GM12873 (cell line): Measurements from ENCODE around the gene OTOR.

Experiments
- TF ChIP-seq, protein P1 (sequence below): IDR thresholded peaks from 2 replicates; pipeline ENCODE4 v1.5.1; 2012; ENCODE audit warnings: low read depth, mild to moderate bottlenecking, moderate library complexity, low read length, control low read depth; ENCODE audit not compliant: insufficient read depth; ENCODE audit errors: missing control alignments

Gene OTOR

DNA sequence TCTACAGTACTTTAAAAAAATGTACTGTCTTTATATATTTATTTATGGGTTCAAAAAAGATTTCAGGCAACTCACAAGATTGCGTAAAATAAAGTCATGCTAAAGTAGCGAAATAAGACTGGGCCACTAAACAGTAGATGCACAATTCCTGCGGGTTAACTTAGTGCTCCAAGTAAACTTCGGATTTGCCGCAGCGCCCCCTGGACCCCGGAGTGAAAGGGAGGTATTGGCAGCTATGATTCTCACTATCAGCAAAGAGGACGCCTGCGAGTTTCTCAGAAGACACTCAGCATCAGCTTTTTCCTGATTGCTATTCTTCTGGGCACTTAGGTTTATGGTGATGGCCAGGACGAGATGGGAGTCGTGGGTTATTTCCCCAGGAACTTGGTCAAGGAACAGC, 1.4 kb downstream of the OTOR start:
- TF ChIP-seq, protein P1, sequence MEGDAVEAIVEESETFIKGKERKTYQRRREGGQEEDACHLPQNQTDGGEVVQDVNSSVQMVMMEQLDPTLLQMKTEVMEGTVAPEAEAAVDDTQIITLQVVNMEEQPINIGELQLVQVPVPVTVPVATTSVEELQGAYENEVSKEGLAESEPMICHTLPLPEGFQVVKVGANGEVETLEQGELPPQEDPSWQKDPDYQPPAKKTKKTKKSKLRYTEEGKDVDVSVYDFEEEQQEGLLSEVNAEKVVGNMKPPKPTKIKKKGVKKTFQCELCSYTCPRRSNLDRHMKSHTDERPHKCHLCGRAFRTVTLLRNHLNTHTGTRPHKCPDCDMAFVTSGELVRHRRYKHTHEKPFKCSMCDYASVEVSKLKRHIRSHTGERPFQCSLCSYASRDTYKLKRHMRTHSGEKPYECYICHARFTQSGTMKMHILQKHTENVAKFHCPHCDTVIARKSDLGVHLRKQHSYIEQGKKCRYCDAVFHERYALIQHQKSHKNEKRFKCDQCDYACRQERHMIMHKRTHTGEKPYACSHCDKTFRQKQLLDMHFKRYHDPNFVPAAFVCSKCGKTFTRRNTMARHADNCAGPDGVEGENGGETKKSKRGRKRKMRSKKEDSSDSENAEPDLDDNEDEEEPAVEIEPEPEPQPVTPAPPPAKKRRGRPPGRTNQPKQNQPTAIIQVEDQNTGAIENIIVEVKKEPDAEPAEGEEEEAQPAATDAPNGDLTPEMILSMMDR = no peak

DNA sequence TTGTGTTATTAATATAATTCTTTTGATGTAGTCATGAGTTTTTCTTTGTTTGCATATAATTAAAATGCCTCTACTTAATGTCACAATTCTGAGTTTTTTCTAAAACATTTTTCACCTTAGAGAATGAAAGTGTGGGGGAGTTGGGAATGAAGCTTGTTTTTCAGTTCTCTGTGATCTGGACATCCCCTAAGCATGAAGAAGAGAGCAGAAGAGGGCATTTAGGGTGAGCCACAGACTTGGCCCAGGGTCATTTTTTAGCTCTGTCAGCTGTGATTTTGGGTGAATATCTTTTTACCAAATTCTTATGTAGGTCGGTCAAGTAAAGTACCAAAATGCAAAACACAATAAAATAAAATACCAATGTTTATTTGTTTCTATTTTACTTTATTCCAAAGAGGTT, 3.9 kb downstream of the OTOR start:
- TF ChIP-seq, protein P1 = no peak

DNA sequence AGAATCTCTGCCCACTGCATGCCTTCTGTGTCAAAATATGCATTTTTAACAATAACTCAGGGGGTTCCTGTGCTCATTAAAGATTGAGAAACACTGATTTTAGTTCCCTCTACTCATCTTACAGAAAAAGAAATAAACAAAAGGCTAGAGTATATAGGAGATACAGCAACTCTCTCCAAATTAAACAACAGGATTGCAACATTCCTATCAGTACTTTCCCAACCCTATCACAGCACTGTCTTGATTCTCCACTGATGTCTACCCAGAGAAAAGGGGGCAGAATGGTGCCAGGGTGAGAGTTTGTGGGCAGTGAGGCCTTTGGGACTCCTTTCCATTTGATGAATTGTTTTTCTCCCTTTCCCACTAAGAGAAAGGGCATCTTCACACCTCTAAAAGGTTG, 4.7 kb downstream of the OTOR start:
- TF ChIP-seq, protein P1 = no peak

GRCh38 chr20:16758454-16759180, 10.5 kb downstream of the OTOR start:
- TF ChIP-seq, protein P1 = no peak

GRCh38 chr20:16759181-16759563, 11.0 kb downstream of the OTOR start:
- TF ChIP-seq, protein P1 = no peak

- TF ChIP-seq, protein P1 = no peak
These were observed 12.5 kb downstream of the OTOR start for GRCh38 chr20:16760431-16761304.

DNA sequence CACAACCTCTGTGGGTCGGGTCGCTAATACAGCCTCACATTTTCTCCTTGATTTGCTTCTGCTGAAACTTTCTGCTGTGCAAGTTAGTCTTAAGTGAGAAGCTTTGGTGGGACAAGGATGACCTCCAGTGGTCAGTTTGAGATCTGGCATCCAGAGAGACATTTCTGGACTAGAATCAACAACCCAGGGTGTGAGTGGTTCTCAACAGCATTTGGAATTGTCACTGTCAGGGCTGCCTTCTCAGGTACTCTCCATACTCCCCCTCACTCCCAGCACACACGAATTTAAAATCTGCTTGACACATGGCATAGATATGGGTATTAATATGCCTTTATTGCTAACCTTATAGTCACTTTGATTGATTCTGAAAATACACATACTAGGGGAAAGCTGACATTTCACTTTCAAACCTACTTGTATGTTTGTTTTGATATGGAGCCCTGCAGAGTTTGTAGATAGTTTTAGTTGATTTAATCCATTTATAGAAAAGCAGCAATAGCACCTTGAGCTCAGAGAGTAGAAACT, 13.2 kb downstream of the OTOR start:
- TF ChIP-seq, protein P1 = peak; percentile 83
